OCI-LY3 (cell line): ENCODE data around the gene HAPLN3.

Source experiments
- H2AFZ ChIP-seq: fragments of 200-600, 300-600 bp; shearing (Covaris generic); 2 replicates; pipeline ENCODE4 v1.6.0; 2014; ENCODE audit warnings: antibody characterized with exemption, low read depth, low read length
- H3K27ac ChIP-seq: fragments of 200-600, 300-600 bp; sonication (generic); 2 replicates; pipeline ENCODE4 v1.5.1; 2014; ENCODE audit warnings: mild to moderate bottlenecking, low read length, moderate library complexity, mixed read lengths
- H3K27me3 ChIP-seq: fragments of 200-600, 300-600 bp; sonication (generic); 2 replicates; pipeline ENCODE4 v1.6.1; 2014; ENCODE audit warnings: low read depth, low read length, mixed read lengths
- H3K36me3 ChIP-seq: fragments of 200-600, 300-600 bp; sonication (generic); replicated peaks from 2 replicates; pipeline ENCODE3; 2014; ENCODE audit warnings: low read depth, low read length, mixed read lengths
- H3K4me1 ChIP-seq: fragments of 300-600, 200-600 bp; sonication (generic); 2 replicates; pipeline ENCODE4 v1.6.1; 2014; ENCODE audit warnings: low read length, mixed read lengths
- H3K4me2 ChIP-seq: fragments of 200-600, 300-600 bp; sonication (generic); 2 replicates; pipeline ENCODE4 v1.6.1; 2014; ENCODE audit warnings: low read length, mixed read lengths
- H3K4me3 ChIP-seq: fragments of 300-600, 200-600 bp; sonication (generic); 2 replicates; pipeline ENCODE4 v1.5.1; 2014; ENCODE audit warnings: antibody characterized with exemption, mild to moderate bottlenecking, low read length, moderate library complexity
- H3K79me2 ChIP-seq: fragments of 300-600, 200-600 bp; shearing (Covaris generic); 2 replicates; pipeline ENCODE4 v1.6.1; 2014; ENCODE audit warnings: mild to moderate bottlenecking, low read length, mixed read lengths
- H3K9ac ChIP-seq: fragments of 300-600, 200-600 bp; shearing (Covaris generic); 2 replicates; pipeline ENCODE4 v1.6.0; 2014; ENCODE audit warnings: mild to moderate bottlenecking, low read length, moderate library complexity
- H3K9me3 ChIP-seq: fragments of 200-600, 300-600 bp; shearing (Covaris generic); 2 replicates; pipeline ENCODE4 v1.6.1; 2014; ENCODE audit warnings: low read length, mixed read lengths; ENCODE audit not compliant: insufficient read depth
- H4K20me1 ChIP-seq: fragments of 200-600, 300-600 bp; sonication (generic); 2 replicates; pipeline ENCODE4 v1.6.1; 2016; ENCODE audit warnings: low read length, mixed read lengths; ENCODE audit not compliant: insufficient read depth
- CTCF ChIP-seq: fragments of 200-600, 300-600 bp; sonication (generic); IDR thresholded peaks from 2 replicates; pipeline ENCODE4 v1.5.1; 2014; ENCODE audit warnings: antibody characterized with exemption, low read length, low read depth
- EZH2phosphoT487 ChIP-seq: fragments of 200-600 bp; shearing (Covaris generic); IDR thresholded peaks from 2 replicates; pipeline ENCODE4 v1.6.1; 2018; ENCODE audit warnings: antibody characterized with exemption, mixed run types, low read depth

The HAPLN3 gene

DNA sequence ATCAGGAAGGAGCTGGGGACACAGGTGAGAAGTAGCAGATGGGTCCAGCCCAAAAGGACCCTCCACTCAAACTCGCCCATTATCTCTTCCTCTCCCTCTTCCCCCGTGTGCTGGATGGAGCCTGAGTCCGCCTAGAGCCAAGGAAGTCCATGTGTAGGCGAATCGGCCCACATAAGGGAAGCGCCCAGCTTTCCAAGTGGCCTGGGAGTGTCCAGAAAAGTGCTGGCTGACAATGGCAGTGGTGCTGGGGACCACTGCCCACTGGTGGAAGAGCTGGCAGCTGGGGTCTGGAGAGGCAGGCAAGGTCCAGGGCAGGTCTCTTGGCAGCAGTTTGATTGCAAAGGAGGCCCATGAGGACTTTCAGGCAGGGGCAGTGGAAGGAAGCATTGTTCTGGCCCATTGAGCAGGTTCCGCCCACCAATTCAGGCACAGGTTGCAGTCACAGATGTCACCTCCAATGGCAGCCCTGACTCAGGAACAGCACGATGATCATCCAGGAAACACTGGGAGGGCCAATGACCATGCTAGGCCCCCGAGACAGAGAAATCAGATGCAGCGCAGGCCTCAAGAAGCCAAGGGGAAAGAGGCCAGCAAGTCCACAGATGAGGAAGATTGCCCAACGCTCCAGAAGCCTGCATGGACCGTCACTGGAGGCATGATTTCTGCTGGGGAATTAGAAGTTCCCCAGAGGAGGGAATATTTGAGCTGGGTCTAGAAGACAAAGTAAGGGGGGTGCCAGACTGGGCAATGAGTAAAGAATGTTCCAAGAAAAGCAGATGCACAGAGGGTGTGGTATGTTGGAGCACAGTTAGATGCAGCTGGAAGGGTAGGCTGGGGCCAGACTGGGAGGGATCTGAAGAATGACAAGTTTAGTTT lies 14.8 kb upstream of the HAPLN3 start:
- peaks cover 4% of the 10 kb centered on the region; the same call in 1 of the 2 replicates for H3K4me1 ChIP-seq

DNA sequence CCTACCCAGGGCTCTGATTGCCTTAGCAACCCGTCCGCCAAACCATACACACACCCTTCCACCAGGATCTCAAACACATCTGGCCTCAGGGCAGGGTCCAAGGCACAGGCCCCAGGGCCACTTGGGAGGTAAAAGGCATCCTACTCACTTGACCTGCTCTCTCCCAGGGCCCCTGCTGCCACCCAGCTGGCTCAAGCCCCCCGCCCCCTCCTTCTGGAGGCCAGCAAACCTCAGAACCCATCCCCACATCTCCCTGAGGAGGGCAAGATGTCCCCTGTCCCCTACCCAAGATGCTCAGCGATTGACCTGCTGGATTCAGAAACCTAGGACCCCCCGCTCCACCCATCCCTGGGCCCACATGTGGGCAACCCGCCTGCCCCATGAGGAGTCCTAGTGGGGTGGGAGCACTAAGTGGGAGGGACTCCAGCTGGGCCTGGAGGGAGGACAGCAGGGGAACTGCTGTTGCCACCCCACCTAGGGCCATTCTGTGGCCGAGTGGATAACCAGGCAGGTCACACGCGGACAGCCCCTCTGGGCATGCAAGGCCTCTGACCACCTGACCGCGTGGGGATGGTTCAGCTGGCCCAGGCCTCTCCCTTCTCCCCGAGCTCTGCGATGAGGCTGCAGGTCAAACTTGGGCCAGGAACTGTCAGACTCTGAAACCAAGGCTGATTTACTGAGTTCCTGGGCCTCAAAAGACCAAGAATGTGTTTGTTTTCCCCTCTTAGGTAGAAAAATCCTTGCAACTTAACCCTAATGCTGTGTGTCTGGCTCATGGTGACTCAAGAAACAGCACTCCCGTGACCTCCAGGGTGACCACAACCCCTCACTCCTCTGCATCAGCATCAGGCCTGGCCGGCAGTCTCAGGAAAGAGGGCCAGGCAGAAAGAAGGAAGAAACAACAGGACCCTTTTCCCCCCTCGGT lies 13.6 kb upstream of the HAPLN3 start:
- Histone ChIP-seq H3K79me2 (no peaks in the 10 kb centered on the region), H4K20me1 (no peaks in the 10 kb centered on the region), H3K9ac (no peak overlapping the region), H3K36me3 (no peaks in the 10 kb centered on the region), H3K27ac (no peak overlapping the region), H3K4me2 (no peak overlapping the region), H3K4me3 (no peak overlapping the region), H2AFZ (no peak overlapping the region), H3K9me3 (no peaks in the 10 kb centered on the region), H3K27me3 (no peaks in the 10 kb centered on the region), H3K4me1 (peaks cover 8% of the 10 kb centered on the region)
- TF ChIP-seq EZH2phosphoT487 (no peak), CTCF (no peak)

More for the DNA sequence above, 14.8 kb upstream of the HAPLN3 start:
- no peak overlapping the region for H2AFZ ChIP-seq
- H3K9me3 ChIP-seq, result no peaks in the 10 kb centered on the region
- no peak overlapping the region for H3K9ac ChIP-seq
- no peak overlapping the region for H3K27ac ChIP-seq
- no peaks in the 10 kb centered on the region for H3K27me3 ChIP-seq
- H3K79me2 ChIP-seq, result no peaks in the 10 kb centered on the region
- H4K20me1 ChIP-seq, result no peaks in the 10 kb centered on the region
- H3K4me3 ChIP-seq, result no peak overlapping the region
- H3K4me2 ChIP-seq, result no peak overlapping the region
- TF ChIP-seq EZH2phosphoT487 (no peak), CTCF (no peak)
- H3K36me3 ChIP-seq, result no peaks in the 10 kb centered on the region

DNA sequence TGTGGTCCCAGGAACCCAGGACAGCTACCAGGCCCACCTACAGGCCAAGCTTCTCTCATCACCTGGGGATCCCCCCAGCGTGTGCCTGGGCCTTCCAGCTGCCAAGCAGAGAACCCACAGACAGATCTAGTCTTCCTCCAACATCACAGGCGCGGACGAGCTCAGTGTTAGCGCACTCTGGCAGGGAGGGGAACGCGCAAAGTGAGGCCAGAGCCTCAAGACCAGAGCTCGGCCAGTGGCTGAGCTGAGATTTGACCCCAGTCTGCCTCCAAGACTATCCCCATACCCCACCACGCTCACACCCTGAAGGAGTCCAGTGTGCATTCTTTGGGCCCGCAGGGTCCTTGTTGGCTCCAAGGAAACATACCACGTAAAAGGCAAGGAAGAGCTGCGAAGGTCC lies 12.8 kb upstream of the HAPLN3 start:
- Histone ChIP-seq H3K4me1 (peaks cover 8% of the 10 kb centered on the region), H3K4me3 (no peak overlapping the region), H3K4me2 (no peak overlapping the region), H3K27ac (no peak overlapping the region), H3K79me2 (no peaks in the 10 kb centered on the region), H2AFZ (no peak overlapping the region), H3K9me3 (no peaks in the 10 kb centered on the region), H3K36me3 (no peaks in the 10 kb centered on the region), H3K9ac (no peak overlapping the region), H3K27me3 (no peaks in the 10 kb centered on the region), H4K20me1 (no peaks in the 10 kb centered on the region)
- no peak for TF ChIP-seq EZH2phosphoT487
- no peak for TF ChIP-seq CTCF

- Histone ChIP-seq H3K36me3 (no peaks in the 10 kb centered on the region), H3K9me3 (no peaks in the 10 kb centered on the region), H2AFZ (no peak overlapping the region), H3K4me3 (no peak overlapping the region), H3K27ac (no peak overlapping the region), H3K4me1 (peaks cover 5% of the 10 kb centered on the region), H3K27me3 (no peaks in the 10 kb centered on the region), H3K9ac (no peak overlapping the region), H3K79me2 (no peaks in the 10 kb centered on the region), H4K20me1 (no peaks in the 10 kb centered on the region), H3K4me2 (no peak overlapping the region)
- no peak for TF ChIP-seq CTCF
- TF ChIP-seq EZH2phosphoT487, result no peak
Observed at GRCh38 chr15:88907111-88907510, 11.8 kb upstream of the HAPLN3 start.
